ENCODE results near the gene DUS3L.

DUS3L gene

DNA sequence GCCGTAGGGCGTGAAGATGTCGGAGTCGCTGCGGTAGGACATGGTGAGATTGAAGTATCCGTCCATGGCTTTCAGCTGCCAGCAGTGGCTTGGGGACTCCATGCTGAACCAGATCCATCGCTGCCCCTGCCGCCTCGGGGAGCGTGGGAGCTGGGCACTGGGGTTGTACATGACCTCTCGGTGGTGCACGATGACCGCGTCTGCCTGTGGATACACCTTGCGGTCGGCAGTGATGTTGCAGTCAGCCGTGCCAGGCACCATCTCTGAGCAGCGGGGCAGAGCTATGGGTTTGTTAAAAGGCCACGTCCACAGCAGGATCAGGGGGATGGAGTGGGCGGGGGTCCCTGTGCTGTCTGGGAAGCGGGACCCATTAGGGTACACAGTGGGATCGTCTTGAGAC lies 41.1 kb upstream of the DUS3L start:
- TF ChIP-seq, protein P1, sequence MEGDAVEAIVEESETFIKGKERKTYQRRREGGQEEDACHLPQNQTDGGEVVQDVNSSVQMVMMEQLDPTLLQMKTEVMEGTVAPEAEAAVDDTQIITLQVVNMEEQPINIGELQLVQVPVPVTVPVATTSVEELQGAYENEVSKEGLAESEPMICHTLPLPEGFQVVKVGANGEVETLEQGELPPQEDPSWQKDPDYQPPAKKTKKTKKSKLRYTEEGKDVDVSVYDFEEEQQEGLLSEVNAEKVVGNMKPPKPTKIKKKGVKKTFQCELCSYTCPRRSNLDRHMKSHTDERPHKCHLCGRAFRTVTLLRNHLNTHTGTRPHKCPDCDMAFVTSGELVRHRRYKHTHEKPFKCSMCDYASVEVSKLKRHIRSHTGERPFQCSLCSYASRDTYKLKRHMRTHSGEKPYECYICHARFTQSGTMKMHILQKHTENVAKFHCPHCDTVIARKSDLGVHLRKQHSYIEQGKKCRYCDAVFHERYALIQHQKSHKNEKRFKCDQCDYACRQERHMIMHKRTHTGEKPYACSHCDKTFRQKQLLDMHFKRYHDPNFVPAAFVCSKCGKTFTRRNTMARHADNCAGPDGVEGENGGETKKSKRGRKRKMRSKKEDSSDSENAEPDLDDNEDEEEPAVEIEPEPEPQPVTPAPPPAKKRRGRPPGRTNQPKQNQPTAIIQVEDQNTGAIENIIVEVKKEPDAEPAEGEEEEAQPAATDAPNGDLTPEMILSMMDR (IDR thresholded peaks at IDR 0.05; ENCODE audit: low read depth, low read length, missing control alignments) = no peak
- DNase-seq (ENCODE audit: low read depth) = no peak
- H3K4me3 ChIP-seq (ENCODE audit: low read depth, low read length) = no peak overlapping the region

DNA sequence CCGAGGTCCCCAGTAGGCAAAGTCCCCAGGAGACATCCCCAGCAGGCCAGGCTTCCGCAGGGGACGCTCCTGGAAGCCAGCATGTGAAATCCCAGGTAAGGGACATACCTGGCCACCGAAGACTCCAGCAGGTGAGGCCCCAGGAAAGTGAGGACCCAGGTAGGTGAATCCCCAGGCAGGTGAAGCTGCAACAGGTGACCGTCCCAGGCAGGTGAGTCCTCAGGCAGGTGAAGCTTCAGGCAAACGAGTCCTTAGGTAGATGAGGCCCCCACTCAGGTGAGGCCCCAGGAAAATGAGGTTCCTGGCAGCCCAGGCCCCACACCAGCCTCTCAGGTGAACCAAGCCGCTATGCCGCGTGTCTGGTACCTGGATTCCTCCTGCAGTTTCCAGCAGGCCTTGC lies 40.2 kb upstream of the DUS3L start:
- H3K4me3 ChIP-seq (ENCODE audit: low read depth, low read length) = no peak overlapping the region
- DNase-seq (ENCODE audit: low read depth) = no peak
- TF ChIP-seq, protein P1 (IDR thresholded peaks at IDR 0.05; ENCODE audit: low read depth, low read length, missing control alignments) = no peak

DNA sequence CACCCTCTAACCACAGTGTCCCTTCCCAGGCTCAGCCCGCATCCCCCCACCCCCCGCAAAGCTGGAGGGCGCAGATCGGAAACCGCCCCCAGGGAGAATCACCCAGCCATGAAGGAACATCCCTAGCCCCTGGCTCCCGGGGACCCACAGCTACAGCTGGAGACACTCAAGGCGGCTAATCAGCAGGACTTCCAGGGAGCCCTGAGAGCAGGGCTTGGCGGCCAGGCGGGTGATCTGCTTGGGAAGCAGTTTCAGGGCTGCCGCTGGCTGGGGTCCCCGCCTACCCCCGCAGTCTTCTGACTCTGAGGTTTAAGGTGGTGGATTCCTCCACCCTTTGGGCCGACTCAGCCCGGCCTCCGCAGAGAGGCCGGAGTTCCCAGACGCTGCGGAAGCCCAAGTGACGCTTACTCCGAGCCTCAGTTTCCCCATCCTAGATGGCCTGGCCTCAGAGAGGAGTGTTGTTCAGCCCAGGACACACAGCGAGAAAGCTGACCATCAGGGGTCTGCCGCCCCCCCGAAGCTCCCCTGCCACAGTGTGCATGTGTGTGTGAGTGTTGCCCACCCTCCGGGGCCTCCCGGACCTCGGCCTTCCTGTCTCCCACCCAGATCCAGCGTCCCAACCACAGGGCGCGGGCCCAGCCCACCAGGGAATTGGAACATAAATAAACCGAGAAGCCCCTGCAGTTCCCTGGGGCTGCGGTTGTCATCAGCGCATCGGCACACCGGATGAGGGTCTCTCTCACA lies 38.8 kb upstream of the DUS3L start:
- DNase-seq (ENCODE audit: low read depth) = no peak
- no peak overlapping the region for H3K4me3 ChIP-seq (ENCODE audit: low read depth, low read length)
- TF ChIP-seq, protein P1 (IDR thresholded peaks at IDR 0.05; ENCODE audit: low read depth, low read length, missing control alignments) = no peak

DNA sequence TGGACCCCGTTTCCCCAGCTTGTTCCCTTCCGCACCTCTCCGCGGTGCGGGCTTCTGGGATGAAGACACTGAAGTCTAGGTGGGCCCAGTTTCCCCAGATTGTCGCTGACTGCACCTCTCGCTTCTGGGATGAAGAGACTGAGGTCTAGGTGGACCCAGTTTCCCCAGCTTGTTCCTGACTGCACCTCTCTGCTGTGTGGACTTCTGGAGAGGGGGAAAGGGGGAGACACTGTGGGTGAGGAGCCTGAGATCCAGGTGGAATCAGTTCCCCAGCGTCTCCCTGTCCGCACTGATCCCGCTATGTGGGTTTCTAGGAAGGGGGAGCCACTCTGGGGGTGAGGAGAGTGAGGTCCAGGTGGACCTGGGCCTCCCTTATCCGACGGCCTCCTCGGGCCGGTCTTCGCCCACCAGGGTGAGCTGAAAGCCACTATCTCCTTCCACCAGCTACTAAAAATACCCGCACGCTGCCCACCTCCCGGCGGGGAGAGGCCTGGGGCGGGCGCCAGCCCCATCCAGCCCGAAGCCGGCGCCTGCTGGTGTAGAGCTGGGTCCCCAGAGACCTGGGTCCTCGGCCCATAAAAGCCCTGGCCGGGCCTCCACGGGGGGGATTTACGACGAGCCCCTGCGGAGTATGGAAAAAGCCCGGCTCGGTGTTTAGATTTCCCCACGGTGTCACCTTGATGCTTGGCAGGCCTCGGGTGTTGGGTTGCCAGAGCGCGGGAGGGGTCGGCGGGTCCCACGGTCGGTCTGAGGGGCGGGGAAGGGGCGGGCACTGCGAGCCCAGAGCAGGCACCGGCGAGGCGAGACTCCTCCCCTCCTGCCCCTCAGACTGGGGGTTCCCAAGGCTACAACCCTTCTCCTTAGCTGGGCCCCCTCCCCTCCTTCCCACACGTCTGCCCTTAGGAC lies 38.0 kb upstream of the DUS3L start:
- TF ChIP-seq, protein P1 (IDR thresholded peaks at IDR 0.05; ENCODE audit: low read depth, low read length, missing control alignments) = no peak
- DNase-seq (ENCODE audit: low read depth) = no peak
- H3K4me3 ChIP-seq (ENCODE audit: low read depth, low read length) = peak overlapping the region; percentile 66

DNA sequence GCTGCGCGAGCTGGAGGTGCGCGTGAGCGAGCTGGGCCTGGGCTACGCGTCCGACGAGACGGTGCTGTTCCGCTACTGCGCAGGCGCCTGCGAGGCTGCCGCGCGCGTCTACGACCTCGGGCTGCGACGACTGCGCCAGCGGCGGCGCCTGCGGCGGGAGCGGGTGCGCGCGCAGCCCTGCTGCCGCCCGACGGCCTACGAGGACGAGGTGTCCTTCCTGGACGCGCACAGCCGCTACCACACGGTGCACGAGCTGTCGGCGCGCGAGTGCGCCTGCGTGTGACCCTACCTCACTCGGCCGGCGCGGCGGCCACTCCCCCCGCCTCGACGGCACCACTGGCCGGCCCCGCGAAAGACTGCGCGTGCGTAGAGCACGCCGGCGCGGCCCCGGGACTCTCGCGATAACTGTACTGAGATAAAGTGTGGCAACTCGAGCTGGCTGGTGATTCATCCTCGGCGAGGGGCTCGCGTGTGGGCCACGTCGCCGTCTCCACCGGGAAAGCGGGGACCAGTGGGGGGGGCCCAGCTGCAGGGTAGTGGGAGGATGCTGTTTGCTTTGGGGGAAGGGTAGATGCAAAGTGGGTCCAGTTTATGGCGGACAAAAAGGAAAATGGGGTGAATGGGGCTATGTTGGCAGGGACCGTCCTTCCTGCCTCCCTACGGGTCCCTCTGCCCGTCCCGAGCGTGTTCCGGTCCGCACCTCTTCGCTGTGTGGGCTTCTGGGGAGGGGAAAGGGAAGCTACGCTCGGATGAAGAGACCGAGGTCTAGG lies 37.1 kb upstream of the DUS3L start:
- TF ChIP-seq, protein P1 (IDR thresholded peaks at IDR 0.05; ENCODE audit: low read depth, low read length, missing control alignments) = no peak
- DNase-seq (ENCODE audit: low read depth) = peak; percentile 69
- H3K4me3 ChIP-seq (ENCODE audit: low read depth, low read length) = peak overlapping the region; percentile 66

DNA sequence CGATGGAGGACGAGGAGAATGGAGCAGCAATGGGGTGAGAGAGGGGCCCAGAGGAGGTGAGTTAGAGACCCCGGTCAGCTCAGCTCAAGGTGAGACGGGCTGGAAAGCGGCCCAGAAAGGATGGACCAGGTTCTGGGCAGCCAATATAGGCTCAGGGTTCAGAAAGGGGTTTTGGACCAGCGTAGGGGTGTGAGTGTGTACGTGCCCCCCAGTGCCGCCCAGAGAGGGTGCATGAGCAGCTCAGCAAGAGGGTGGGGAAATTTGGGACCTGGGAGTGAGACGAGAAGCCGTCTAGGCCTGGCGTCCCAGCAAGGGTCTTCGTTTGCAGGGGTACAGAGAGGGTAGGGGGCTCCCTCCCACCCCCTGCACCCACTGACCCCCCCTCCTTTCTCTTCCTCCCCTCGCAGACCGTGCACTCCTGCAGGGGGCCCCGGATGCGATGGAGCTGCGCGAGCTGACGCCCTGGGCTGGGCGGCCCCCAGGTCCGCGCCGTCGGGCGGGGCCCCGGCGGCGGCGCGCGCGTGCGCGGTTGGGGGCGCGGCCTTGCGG lies 36.5 kb upstream of the DUS3L start:
- H3K4me3 ChIP-seq (ENCODE audit: low read depth, low read length) = peak overlapping the region; percentile 66
- TF ChIP-seq, protein P1 (IDR thresholded peaks at IDR 0.05; ENCODE audit: low read depth, low read length, missing control alignments) = no peak

More for the DNA sequence above, 36.5 kb upstream of the DUS3L start:
- DNase-seq (ENCODE audit: low read depth) = no peak
